Measurements from ENCODE around the gene AFAP1.

Gene AFAP1

GRCh38 chr4:7912826-7913225 is 26.8 kb downstream of the AFAP1 start:
- DNase-seq (ENCODE audit: low spot score), result no peak

DNA sequence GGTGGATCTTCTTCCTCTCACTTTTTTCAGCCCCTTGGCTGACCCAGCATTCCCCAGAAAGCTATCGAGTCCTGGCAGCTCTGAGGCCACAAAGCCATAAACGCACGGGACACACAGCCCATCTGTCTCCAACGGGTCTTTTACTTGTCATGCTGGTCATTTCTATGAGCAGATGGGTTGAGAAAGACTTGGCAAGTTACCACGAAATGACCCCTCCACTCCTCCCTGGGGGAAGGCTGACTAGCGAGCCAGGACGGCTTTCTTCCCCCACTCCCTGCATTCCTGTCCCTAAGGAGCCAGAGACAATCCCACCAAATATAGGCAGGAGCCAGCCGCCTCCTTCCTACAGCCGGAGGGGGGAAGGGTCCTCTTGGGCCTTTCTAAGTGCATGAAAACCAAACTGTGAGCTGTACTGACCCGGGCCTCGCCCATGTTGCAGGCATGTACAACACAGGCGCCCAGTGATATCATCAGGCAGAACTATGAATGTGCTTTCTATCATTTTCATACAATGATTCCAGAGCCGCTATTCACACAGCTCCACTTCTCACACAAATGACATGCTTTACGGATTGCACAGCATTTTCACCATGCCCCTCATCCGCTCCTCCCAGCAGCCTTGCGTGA is 28.6 kb downstream of the AFAP1 start:
- DNase-seq (ENCODE audit: low spot score), result no peak

DNA sequence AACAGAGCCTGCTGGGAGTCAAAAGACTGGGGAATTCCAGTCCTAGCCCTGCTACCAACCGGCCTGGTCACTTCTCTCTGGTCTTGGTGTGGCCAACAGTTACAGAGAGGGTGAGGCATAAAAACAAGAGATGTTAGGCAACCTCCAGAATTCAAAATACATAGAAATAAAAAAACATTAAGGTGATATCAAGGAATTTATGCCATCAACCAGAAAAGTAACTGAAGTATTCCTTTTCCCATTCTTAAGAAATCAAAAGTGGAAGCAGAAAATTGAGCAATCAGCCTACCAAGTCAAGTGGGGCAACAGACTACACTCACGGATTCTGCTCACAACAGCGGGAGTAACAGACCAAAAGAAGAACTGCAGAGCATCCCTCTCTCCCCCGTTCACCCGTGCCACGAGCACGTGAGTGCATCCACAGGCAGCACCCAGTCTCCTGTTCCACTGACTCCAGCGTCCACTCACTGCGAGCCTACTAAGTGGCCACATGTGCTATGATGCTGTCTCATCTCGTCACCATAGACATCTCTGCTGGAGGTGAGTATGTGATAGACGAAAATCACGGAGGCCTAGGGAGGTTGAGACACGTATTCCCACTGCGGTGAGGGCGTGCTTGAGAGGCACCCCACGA is 29.3 kb downstream of the AFAP1 start:
- DNase-seq (ENCODE audit: low spot score), result no peak

DNA sequence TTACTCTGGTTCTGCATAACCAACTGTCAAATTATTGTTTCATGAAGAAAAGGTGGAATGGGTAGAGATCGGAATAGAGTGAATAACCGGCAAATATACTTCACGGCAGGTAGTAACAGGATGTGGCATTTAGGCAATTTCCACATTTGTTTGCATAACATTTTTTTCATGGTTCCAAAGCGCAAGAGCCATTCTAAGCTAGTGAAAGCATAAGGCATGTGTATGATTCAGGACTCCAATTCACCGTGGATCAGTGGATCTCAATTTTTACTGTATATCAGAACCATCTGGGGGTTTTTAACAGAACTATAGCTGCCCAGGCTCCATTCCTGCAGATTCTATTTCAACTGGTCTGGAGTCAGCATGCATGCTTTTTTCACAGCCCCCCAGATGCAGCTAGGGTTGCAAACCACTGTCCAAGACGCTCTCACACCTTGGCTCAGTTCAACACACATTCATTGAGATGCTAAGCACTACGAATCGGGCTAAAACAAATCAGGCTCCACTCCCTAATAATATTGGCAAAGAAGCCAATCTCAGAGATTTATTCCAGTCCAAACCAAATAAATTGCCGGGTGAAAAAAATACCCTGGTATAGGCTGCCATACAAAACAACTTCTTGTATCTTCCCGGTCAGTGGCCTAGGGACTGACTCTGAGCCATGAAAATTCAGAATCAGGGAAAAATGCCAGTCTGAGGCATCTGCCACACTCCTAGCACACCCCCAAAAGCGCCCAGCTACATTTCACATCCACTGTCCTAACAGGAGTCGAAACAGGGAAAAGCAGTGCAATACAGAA is 30.0 kb downstream of the AFAP1 start:
- no peak for DNase-seq (ENCODE audit: low spot score)

- DNase-seq (ENCODE audit: low spot score), result no peak
Observed at GRCh38 chr4:7908668-7909067, 31.0 kb downstream of the AFAP1 start.

DNA sequence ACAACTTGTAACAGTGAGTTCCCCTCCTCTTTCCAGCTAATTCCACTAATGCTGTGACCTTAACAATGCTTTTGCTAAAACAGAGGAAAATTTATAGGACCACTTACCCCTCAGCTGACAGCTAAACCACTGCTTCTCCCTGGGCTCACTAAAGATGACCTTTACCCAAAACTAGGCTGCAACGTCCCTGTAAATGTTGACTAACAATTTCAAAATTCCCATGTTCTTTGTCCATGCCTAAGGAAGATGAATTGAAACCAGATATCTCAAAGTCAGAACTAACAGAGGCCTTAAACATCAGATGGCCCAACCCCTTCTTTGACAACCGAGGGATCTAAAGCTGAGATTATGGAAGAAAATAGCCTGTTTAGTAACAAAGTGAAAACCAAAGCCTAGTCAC is 32.5 kb downstream of the AFAP1 start:
- DNase-seq (ENCODE audit: low spot score), result no peak

- DNase-seq (ENCODE audit: low spot score), result no peak
Observed at GRCh38 chr4:7906171-7906701, 33.4 kb downstream of the AFAP1 start.

DNA sequence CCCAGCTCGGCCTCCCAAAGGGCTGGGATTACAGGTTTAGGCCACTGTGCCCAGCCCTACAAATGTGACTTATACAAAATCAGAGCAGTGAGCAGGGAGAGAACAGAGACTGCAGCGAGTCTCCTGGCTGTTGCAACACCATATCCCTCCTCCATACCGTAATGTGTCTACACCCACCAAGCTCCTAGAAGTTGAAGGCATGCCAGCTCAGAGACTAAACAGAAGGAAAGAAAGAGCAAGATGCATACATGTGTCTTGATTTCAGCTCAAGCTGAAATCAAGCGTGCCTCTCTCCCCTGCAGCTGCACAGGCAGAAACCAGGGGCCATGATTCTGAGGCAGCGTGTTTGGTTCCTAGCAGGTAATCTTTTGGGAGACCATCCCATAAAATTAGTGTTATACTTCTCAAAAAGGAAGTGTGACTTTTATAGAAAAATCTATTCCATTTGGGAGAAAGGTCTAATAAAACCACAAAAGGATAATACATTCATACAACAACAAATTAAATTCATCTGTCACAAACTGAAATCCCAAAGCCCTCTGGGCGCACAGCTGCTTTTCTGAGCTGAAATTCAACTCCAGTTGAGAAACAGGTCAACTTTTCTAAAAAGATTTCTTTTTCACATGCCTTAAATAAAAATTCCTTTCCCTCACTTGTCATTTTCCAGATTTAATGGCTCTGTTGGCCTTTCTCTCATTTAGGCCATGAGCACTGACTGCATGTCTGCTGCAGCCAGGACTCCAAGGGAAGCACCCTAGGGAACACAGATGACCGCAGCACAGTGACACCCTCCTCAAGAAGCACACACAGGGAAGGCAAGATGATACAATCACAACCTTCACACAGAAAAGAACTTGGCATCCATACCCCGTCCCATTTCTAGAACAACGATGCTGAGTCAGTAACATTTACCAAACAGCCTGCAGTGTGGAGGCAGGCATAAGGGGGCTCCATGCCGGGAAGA is 34.4 kb downstream of the AFAP1 start:
- no peak for DNase-seq (ENCODE audit: low spot score)

DNA sequence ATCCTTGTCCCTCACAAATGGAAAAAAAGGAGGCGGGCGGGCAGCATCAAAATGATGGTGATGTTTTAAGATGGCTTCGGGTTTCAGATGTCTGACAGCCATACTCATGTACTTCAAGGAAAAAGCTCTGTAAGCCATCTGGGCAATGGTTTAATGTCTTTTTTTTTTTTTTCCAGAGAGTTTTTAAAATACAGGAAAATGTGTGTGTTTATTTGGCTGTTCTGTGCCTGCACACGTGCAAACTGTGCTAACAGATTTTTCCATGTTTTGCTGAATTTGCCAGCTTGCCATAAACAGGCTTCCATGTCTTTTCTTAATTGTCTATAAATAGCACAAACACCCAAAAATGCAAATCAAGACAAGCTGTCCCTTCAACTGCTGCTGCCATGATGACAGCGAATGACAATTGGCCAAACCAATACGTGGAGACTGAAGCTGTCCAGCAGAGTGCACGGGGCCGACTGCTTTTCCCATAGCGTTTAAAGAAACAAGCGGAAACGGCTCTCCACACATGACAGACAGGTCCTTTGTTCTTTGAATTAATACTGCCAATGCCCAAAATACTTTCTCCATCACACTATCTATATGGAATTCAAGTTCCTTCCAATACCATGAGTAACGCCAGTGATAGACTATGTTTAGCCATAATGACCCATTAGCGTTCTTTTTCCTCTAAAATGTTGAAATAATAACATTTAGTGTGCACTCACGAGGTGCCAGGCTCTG is 35.7 kb downstream of the AFAP1 start:
- DNase-seq (ENCODE audit: low spot score), result no peak

DNA sequence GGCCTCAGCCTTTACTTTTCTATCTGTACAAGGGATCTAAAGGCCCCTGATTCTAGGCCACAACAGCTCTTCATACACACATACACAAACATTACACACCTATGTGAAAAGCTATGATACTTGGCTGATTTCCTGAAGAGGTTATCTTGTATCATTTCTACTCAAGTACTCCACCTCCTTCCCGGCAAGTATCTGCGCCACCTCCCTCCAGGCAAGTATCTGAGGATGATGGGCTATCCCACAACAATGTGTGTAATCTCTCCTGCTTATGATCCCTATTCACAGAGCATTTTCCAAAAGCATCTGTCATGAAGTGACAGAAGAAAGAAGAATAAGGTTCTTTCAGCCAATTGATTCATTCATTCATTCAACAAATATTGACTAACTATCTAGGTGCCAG is 36.8 kb downstream of the AFAP1 start:
- DNase-seq (ENCODE audit: low spot score), result no peak

DNA sequence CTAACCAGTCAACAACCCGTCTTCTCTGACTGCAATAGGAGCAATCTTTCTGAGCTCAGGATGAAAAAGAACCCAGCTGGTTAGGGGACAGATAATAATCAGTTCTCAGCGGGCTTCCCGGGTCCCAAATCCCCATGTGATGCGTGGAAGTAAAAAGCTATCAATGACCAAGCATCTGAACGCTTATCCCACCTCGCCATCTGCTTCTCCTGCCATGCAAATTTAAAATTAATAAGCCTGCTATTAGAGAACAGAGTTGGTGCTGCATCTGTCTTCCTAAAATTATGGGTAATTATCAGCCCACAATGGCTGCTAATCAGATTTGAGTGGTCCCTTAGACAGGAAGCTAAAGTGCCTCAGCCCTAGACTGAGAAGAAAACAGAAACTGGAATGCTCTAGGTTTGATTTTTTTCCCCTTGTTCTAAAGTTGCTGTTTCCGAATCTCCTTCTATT is 37.5 kb downstream of the AFAP1 start:
- DNase-seq (ENCODE audit: low spot score), result no peak

- no peak for DNase-seq (ENCODE audit: low spot score)
Observed at GRCh38 chr4:7901311-7901885, 38.3 kb downstream of the AFAP1 start.

GRCh38 chr4:7900334-7900909 is 39.2 kb downstream of the AFAP1 start:
- DNase-seq (ENCODE audit: low spot score), result no peak

- DNase-seq (ENCODE audit: low spot score), result no peak
Observed at GRCh38 chr4:7899184-7899869, 40.3 kb downstream of the AFAP1 start.

GRCh38 chr4:7898385-7898784 is 41.3 kb downstream of the AFAP1 start:
- no peak for DNase-seq (ENCODE audit: low spot score)

- DNase-seq (ENCODE audit: low spot score), result no peak
Observed at GRCh38 chr4:7897811-7898210, 41.9 kb downstream of the AFAP1 start.

GRCh38 chr4:7894677-7895181 is 44.9 kb downstream of the AFAP1 start:
- no peak for DNase-seq (ENCODE audit: low spot score)

GRCh38 chr4:7894098-7894676 is 45.5 kb downstream of the AFAP1 start:
- DNase-seq (ENCODE audit: low spot score), result no peak

DNA sequence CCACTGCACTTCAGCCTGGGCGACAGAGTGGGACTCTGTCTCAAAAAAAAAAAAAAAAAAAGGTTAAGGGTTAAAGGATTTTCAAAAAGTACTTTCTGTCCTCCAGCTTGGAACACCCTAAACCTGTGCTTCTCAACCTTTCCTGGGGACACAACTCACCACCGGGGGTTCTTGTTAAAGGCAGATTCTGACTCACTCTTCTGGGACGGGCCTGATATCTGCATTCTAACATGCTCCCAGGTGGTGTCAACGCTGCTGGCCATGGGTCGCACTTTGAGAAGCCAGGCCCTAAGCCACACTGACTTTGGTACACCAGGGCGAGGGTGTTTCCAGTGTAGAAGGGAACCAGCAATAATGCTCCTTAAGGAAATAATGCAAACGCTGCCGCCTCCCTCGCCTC is 46.1 kb downstream of the AFAP1 start:
- DNase-seq (ENCODE audit: low spot score), result no peak

All from HuH-7 (cell line).